ENCODE measurements around the gene LRATD1. TPM values are rescaled to one million over a fixed set of nuclear protein-coding genes. Genes with fewer than 3 reads are reported as not detected.

Gene LRATD1
- total RNA-seq, 2 experiments from 2014 or later: not detected

- H3K9me3 Mint-ChIP-seq: no peaks in the 10 kb centered on the region
- no peak overlapping the region for H3K4me3 Mint-ChIP-seq
- ChIA-PET CTCF (no interaction called here), POLR2A (no interaction called here)
- Histone ChIP-seq H3K27me3 (ENCODE audit: control insufficient read depth in 1 of 2, insufficient read depth in 2 of 2, low read length in 2 of 2) (peaks cover 17 to 34% of the 10 kb centered on the region in 2 experiments), H3K4me3 (ENCODE audit: low read length) (no peak overlapping the region), H3K36me3 (ENCODE audit: insufficient read depth, low read length) (no peaks in the 10 kb centered on the region), H3K27ac (ENCODE audit: low read depth in 1 of 2, low read length in 2 of 2) (no peak overlapping the region), H3K9me3 (ENCODE audit: control insufficient read depth in 1 of 2, insufficient read depth in 1 of 2, low read length in 2 of 2) (peaks cover 0 to 19% of the 10 kb centered on the region in 2 experiments), H3K4me1 (ENCODE audit: insufficient read depth, low read length) (no peaks in the 10 kb centered on the region)
- H3K27ac Mint-ChIP-seq: no peak overlapping the region
- DNase-seq (no peak), ATAC-seq (ENCODE audit: poor library complexity) (no peak)
- H3K4me1 Mint-ChIP-seq (ENCODE audit: low read depth): peaks cover 4% of the 10 kb centered on the region
- H3K36me3 Mint-ChIP-seq (ENCODE audit: low read depth): no peaks in the 10 kb centered on the region
- no peak for TF ChIP-seq CTCF (IDR thresholded peaks at IDR 0.05)
- intact Hi-C loops (cut with DNase I, micrococcal nuclease): no loop called here
- peaks cover 54% of the 10 kb centered on the region for H3K27me3 Mint-ChIP-seq
These were observed 3.6 kb upstream of the LRATD1 start for GRCh38 chr2:14628901-14629300.

- DNase-seq: no peak
- H3K27ac ChIP-seq (ENCODE audit: low read depth in 1 of 2, low read length in 2 of 2): no peak overlapping the region
- no peak overlapping the region for H3K4me3 ChIP-seq (ENCODE audit: low read length)
- H3K4me1 ChIP-seq (ENCODE audit: insufficient read depth, low read length): no peaks in the 10 kb centered on the region
- peaks cover 66% of the 10 kb centered on the region for H3K27me3 Mint-ChIP-seq
- peaks cover 4% of the 10 kb centered on the region for H3K4me1 Mint-ChIP-seq (ENCODE audit: low read depth)
- TF ChIP-seq CTCF (IDR thresholded peaks at IDR 0.05): no peak
- ATAC-seq (ENCODE audit: poor library complexity): no peak
- H3K27me3 ChIP-seq (ENCODE audit: control insufficient read depth in 1 of 2, insufficient read depth in 2 of 2, low read length in 2 of 2): peaks cover 31 to 61% of the 10 kb centered on the region in 2 experiments
- ChIA-PET CTCF (no interaction called here), POLR2A (no interaction called here)
- no peaks in the 10 kb centered on the region for H3K36me3 ChIP-seq (ENCODE audit: insufficient read depth, low read length)
- no peaks in the 10 kb centered on the region for H3K36me3 Mint-ChIP-seq (ENCODE audit: low read depth)
- H3K4me3 Mint-ChIP-seq: no peak overlapping the region
- H3K27ac Mint-ChIP-seq: no peak overlapping the region
- no peaks in the 10 kb centered on the region for H3K9me3 Mint-ChIP-seq
- intact Hi-C loops (cut with DNase I, micrococcal nuclease): no loop called here
- peaks cover 0 to 35% of the 10 kb centered on the region in 2 experiments for H3K9me3 ChIP-seq (ENCODE audit: control insufficient read depth in 1 of 2, insufficient read depth in 1 of 2, low read length in 2 of 2)
These were observed 994 bp upstream of the LRATD1 start for GRCh38 chr2:14631406-14632040.

- H3K27me3 Mint-ChIP-seq: peaks cover 71% of the 10 kb centered on the region
- ATAC-seq (ENCODE audit: poor library complexity) (no peak), DNase-seq (no peak)
- H3K9me3 ChIP-seq (ENCODE audit: control insufficient read depth in 1 of 2, insufficient read depth in 1 of 2, low read length in 2 of 2): peaks cover 0 to 35% of the 10 kb centered on the region in 2 experiments
- H3K36me3 ChIP-seq (ENCODE audit: insufficient read depth, low read length): no peaks in the 10 kb centered on the region
- H3K27ac ChIP-seq (ENCODE audit: low read depth in 1 of 2, low read length in 2 of 2): no peak overlapping the region
- ChIA-PET POLR2A (no interaction called here), CTCF (no interaction called here)
- H3K4me1 ChIP-seq (ENCODE audit: insufficient read depth, low read length): no peaks in the 10 kb centered on the region
- H3K36me3 Mint-ChIP-seq (ENCODE audit: low read depth): no peaks in the 10 kb centered on the region
- no peak overlapping the region for H3K27ac Mint-ChIP-seq
- H3K9me3 Mint-ChIP-seq: no peaks in the 10 kb centered on the region
- TF ChIP-seq CTCF (IDR thresholded peaks at IDR 0.05): no peak
- H3K4me1 Mint-ChIP-seq (ENCODE audit: low read depth): peaks cover 4% of the 10 kb centered on the region
- H3K4me3 Mint-ChIP-seq: no peak overlapping the region
- no peak overlapping the region for H3K4me3 ChIP-seq (ENCODE audit: low read length)
- peaks cover 31 to 69% of the 10 kb centered on the region in 2 experiments for H3K27me3 ChIP-seq (ENCODE audit: control insufficient read depth in 1 of 2, insufficient read depth in 2 of 2, low read length in 2 of 2)
- intact Hi-C loops (cut with DNase I, micrococcal nuclease): no loop called here
These were observed 544 bp downstream of the LRATD1 start for GRCh38 chr2:14633061-14633460.

All from CD4-positive, alpha-beta T cell (primary cell).